GM18861 (cell line): Measurements from ENCODE around the gene PCDH11Y.
"Not testable (repeated sequence)": the region's sequence is repeated elsewhere in the genome, so short reads cannot be mapped to it uniquely, and the experiment has no call there.

Source experiments
- ATAC-seq: cut with Tn5 transposase; IDR thresholded peaks from one replicate; pipeline ENCODE4 v1.9.1; 2021; ENCODE audit not compliant: unreplicated experiment

Gene PCDH11Y, protein sequence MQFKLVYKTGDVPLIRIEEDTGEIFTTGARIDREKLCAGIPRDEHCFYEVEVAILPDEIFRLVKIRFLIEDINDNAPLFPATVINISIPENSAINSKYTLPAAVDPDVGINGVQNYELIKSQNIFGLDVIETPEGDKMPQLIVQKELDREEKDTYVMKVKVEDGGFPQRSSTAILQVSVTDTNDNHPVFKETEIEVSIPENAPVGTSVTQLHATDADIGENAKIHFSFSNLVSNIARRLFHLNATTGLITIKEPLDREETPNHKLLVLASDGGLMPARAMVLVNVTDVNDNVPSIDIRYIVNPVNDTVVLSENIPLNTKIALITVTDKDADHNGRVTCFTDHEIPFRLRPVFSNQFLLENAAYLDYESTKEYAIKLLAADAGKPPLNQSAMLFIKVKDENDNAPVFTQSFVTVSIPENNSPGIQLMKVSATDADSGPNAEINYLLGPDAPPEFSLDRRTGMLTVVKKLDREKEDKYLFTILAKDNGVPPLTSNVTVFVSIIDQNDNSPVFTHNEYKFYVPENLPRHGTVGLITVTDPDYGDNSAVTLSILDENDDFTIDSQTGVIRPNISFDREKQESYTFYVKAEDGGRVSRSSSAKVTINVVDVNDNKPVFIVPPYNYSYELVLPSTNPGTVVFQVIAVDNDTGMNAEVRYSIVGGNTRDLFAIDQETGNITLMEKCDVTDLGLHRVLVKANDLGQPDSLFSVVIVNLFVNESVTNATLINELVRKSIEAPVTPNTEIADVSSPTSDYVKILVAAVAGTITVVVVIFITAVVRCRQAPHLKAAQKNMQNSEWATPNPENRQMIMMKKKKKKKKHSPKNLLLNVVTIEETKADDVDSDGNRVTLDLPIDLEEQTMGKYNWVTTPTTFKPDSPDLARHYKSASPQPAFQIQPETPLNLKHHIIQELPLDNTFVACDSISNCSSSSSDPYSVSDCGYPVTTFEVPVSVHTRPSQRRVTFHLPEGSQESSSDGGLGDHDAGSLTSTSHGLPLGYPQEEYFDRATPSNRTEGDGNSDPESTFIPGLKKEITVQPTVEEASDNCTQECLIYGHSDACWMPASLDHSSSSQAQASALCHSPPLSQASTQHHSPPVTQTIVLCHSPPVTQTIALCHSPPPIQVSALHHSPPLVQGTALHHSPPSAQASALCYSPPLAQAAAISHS (N-terminal part only)

DNA sequence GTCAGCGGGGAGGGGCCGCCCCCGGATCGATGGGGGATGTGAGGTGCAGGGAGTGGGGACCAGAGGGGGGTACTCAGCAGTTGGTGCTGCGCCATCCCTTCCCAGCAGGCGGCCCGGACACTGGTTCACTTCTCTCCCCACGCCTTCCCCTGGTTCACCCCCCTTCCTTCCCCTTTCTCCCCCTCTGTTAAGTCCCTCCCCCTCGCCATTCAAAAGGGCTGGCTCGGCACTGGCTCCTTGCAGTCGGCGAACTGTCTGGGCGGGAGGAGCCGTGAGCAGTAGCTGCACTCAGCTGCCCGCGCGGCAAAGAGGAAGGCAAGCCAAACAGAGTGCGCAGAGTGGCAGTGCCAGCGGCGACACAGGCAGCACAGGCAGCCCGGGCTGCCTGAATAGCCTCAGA, at the start of gene PCDH11Y:
PCDH11Y (plus strand) TSS at position 240 of the 400 bp plus-strand sequence. CDS start 56,804 bp downstream, outside the sequence.
- ATAC-seq: not testable (repeated sequence)

DNA sequence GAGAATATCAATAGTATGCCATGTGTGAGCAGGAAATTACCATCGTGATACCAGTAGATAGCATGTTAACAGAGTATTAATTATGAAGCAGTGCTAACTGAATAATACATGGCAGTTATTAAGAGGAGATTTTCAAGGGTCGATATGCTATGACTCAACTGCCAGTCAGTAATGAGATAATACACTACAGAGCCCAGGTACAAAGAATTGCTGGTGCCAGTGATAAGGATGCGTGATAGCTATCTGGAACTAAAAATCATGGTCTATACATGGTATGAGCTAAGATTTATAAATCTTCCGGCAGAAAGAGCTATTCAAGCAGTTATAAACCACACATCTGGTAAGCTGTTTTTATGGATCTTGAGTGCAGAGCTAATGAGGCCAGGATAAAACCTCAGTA, 32.2 kb upstream of the PCDH11Y start:
- ATAC-seq: not testable (repeated sequence)

- ATAC-seq: peak; percentile 99
These were observed 8.2 kb upstream of the PCDH11Y start for GRCh38 chrY:4991743-4992400.

DNA sequence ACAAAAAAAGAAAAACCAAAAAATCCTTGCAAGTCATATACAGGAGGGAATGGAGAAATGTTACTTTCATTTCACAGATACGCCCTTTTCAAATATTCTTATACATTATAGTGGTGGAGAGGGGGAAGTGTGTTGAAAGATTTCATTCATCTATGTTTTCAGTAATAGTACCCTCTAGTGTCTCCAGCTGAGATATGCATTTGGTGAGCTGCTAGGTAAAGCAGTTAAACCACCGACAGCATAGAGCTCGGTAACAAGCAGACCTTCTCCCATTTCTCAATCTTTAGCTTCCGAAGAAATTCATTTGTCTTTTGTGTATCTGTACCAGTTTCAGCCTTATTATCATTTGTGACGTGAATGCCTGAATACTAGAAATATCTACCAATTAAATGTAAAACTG, 5.2 kb upstream of the PCDH11Y start:
- ATAC-seq: not testable (repeated sequence)

DNA sequence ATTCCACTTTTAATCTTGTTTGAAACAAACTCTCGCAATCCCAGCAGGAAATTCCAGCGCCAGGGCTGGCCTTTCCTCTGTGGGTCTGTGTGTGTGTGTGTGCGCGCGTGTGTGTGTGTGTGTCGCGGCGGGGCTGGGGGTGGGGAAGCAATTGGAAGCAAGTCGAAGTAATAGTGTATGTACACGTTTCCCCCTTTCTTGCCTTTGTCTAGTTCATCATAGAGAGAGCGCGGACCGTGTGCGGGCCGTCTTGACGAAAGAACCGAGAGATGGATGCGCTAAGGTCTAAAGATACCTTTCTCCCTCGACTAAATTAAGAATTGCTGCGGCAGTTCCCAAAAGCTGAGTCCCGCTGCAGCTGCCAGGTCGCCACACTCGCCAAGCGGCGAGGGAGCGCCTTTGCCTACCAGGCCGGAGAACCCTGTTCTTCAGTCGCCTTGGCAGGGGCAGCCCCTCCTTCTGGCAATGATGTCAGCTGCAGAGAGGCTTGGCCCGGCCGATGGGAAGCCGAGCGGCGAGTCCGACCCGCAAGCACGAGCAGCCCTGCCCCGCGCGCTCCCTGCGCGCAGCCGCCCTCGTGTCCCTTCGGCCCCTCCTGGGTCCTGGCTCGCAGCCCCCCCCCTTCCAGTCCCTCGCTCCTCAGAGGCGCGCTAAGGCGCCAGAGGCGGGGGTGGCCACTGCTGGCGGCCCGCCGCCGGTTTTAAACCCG, 2.5 kb downstream of the PCDH11Y start:
- ATAC-seq: not testable (repeated sequence)

DNA sequence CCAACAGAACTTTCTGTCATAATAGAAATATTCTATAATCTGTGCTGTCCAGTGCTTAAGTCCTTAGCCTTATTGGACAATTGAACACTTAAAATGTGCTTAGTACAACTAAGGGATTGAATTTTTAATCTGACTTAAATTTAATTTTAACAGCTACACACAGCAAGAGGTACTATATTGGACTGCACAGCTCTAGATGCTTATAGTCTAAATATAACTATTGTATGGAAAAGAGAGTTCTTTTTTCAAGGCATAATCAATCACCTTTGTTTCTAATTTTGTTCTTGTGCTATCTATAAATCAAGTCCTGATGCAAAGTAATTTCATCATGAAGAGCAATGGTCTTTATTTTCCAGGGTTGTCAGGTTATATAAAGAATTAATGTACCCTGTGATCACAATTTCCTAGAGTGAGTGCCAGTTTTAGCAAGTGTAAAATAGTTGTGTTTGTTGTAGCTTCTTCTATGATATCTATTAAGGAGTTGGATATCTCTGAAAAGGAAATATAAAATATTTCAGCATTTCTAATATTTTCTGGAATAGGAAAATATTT, 39.0 kb downstream of the PCDH11Y start:
- not testable (repeated sequence) for ATAC-seq

GRCh38 chrY:5083017-5083416, 82.9 kb downstream of the PCDH11Y start:
- ATAC-seq: not testable (repeated sequence)

DNA sequence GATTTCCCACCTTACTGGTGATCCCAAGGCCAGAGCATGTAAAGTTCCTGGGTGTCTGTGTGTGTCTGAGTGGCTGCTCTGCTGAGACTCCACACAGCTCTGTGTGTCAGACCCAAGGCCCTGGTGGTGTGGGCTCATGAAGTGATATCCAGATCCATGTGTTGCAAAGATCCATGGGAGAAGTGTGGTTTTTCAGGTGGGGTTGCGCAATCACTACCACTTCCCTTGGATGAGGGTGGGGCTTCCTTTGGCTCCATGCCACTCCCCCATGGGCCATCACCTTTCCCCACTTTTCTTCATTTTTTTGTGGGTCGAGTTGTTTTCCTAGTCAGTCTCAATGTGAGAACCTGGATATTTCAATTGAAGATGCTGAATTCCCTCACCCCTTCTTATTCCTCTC, 182.9 kb downstream of the PCDH11Y start:
- not testable (repeated sequence) for ATAC-seq

- not testable (repeated sequence) for ATAC-seq
These were observed 215.0 kb downstream of the PCDH11Y start for GRCh38 chrY:5215116-5215515.

GRCh38 chrY:5324931-5325330, 324.8 kb downstream of the PCDH11Y start:
- ATAC-seq: not testable (repeated sequence)

DNA sequence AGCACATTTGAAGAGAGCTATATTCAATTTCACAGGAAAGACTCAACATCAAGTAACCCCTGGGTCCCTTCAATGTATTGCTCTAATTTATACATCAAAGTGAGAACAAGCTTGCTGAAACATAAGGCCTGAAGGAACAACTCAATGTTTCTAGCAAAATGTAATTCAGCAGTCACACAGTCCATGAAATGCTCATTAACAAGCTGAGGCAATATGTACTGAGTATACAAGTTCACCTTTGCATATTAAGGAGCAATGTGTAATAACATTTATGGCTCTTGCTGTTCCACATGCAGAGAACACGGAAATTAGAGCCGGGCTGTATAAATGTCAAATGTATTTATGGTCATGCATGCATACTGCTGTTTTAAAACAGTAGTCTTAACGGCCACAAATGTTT, 342.1 kb downstream of the PCDH11Y start:
- ATAC-seq: not testable (repeated sequence)

DNA sequence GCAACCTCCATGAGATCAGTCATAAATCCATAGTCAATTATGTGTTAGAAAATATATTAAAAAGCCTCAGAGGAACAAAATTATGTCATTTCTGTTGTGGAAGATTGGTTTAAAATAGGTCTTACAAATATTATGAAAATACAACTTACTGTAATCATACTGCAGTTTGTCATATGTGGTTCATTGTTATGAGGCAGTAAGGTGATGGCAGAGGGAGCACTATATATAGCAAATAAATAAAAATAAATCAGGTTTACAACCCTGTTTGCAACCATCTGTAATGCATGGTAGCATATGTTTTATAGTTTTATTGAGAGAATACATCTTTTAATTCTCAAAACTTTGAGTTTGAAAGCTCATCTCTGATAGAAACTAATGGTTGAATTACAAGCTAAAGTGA, 543.6 kb downstream of the PCDH11Y start:
- ATAC-seq: not testable (repeated sequence)

DNA sequence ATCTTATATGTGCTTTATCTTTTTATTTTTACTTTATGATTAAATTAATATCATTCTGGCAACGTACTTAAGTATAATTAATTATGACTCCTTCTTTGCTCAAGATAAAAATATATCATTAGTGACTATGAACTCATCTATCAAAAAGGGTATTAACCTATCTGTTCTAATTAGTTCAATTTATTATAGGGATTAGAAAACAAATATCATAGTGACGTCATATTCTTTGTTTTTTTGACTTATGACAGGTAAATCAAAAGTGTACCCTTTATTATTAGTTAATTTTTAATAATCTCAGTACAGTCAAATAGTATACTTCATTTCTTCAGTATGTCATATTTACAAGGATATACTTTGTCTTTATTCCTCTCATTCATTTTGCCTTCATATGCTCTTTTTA, 638.5 kb downstream of the PCDH11Y start:
- not testable (repeated sequence) for ATAC-seq

DNA sequence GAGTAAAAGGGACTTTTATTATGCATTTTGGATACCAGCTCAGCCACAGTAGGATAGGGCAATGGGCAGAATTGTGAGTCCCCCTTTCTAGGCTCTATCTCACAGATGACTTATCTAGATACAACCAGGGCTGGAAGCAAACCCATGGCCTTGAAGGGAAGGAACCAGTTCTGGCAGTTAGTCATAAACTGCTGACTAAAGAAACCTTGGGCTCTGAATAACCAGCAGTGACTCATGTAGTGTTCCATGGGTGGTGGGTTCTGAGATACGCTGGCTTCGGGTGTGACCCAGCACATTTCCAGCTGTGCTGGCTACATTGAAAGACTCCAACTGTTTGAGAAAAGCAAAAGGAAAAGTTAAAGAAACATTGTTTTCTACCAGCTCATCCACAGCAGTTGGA, 679.2 kb downstream of the PCDH11Y start:
- not testable (repeated sequence) for ATAC-seq

DNA sequence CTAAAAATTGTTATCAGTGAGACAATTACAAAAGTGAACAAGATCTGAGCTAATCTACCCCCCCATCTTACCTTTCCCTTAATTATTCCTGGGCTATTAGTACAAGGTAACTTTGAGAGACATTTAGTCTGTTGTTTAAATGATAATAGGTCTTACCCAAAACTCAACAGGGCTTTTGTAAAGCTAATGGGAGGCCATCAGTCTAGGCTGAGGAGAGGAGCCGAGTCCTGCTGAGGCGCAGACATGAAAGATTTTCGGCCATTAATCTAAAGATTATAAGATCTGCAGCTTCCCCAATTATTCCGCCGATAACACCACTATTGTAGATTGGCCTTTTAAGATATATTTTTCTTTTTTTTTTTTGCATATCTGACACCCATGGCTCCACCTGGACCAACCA, 708.6 kb downstream of the PCDH11Y start:
- not testable (repeated sequence) for ATAC-seq

DNA sequence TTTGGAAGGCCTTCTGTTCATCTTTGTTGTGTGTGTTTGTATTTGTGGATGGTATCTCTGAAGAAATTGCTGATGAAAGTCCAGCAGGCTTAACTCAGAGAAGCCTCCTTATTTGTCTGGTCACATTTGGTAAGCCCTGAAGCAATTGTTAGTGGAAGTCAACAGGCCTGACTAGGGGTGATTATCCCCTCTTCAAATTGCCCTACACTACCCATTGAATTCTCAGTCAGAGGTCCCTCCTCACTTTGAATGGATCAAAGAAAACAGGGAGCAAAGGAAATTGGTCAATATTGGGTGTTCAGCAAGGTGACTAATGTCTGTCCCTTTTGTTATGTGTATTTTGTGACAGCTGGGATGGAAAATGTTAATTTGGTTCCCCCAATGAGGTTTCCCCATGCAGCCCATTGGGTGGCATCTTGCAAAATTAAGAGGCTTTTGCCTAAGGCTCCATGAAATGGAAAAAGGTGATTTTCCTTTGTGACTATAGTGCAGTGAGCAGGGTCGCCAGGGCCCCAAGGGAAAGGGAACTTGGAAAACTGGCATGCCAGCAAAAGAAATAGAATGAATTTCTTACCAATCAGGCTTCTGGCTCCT, 709.8 kb downstream of the PCDH11Y start:
- not testable (repeated sequence) for ATAC-seq

- not testable (repeated sequence) for ATAC-seq
These were observed 761.3 kb downstream of the PCDH11Y start for GRCh38 chrY:5761403-5761802.

GRCh38 chrY:5776485-5776884, 776.4 kb downstream of the PCDH11Y start:
- ATAC-seq: not testable (repeated sequence)
